B cell (primary cell): ENCODE data around the gene ITPKC. TPM values are rescaled to one million over a fixed set of nuclear protein-coding genes. Genes with fewer than 3 reads are reported as not detected.

Experiments
- ATAC-seq: fragments of 200-7000 bp; cut with Tn5 transposase; one replicate; pipeline ENCODE4 v1.10.0; 2021; ENCODE audit warnings: low read depth, mild to moderate bottlenecking, moderate number of reproducible peaks, moderate library complexity
- CTCF ChIA-PET: fragments of 350-600 bp; sonication (Branson Sonifier 250); formaldehyde crosslinking; loops from one replicate; lab custom pipeline; 2021; ENCODE audit warnings: antibody characterized with exemption, inconsistent platforms; lab: Charles Lee
- POLR2A ChIA-PET: fragments of 350-600 bp; sonication (Branson Sonifier 250); formaldehyde crosslinking; loops from one replicate; lab custom pipeline; 2021; ENCODE audit warnings: antibody characterized with exemption; lab: Charles Lee
- DNase-seq: peaks from one replicate; pipeline ENCODE4 v3.0.0; 2013
- H2AFZ ChIP-seq: 2 replicates; pipeline ENCODE4 v1.6.1; 2012; ENCODE audit warnings: mild to moderate bottlenecking, low read depth, low read length; ENCODE audit not compliant: insufficient read depth, poor library complexity, severe bottlenecking
- H3K27ac ChIP-seq, 2 donors: 1 replicate in 1 of 2; 2 replicates in 1 of 2; pipeline ENCODE4 v1.5.1; 2012 to 2013; ENCODE audit warnings: low read length in 2 of 2, mild to moderate bottlenecking in 2 of 2, moderate library complexity in 1 of 2
- H3K27me3 ChIP-seq, 4 experiments: fragments of 200-600 bp in 1 of 4; sonication (generic) in 1 of 4; replicated peaks in 1 of 4; 1 replicate in 2 of 4; 2 replicates in 2 of 4; pipeline versions ENCODE4 v1.6.1 to v1.7.0; 2013 to 2016; ENCODE audit warnings: low read length in 3 of 4, mild to moderate bottlenecking in 2 of 4, mixed read lengths in 1 of 4, moderate library complexity in 1 of 4; ENCODE audit not compliant: insufficient read depth in 4 of 4, control insufficient read depth in 3 of 4; ENCODE audit errors: control extremely low read depth in 1 of 4
- H3K36me3 ChIP-seq, 2 experiments: replicated peaks in 1 of 2; 1 replicate in 1 of 2; 2 replicates in 1 of 2; pipeline versions ENCODE4 v1.6.1 to v1.7.1; 2013; ENCODE audit warnings: low read length in 1 of 2; ENCODE audit not compliant: insufficient read depth in 2 of 2, control insufficient read depth in 1 of 2; ENCODE audit errors: control extremely low read depth in 1 of 2, extremely low read depth in 1 of 2
- H3K4me1 ChIP-seq, 2 donors: fragments of 200-600 bp in 1 of 2; sonication (generic) in 1 of 2; 1 replicate in 1 of 2; 2 replicates in 1 of 2; pipeline versions ENCODE4 v1.5.1 to v1.6.1; 2013 to 2017; ENCODE audit warnings: low read length in 2 of 2; ENCODE audit not compliant: control insufficient read depth in 2 of 2, insufficient read depth in 2 of 2
- H3K4me2 ChIP-seq: replicated peaks from 2 replicates; pipeline ENCODE3; 2012; ENCODE audit warnings: mild to moderate bottlenecking, low read depth, low read length; ENCODE audit not compliant: poor library complexity, severe bottlenecking
- H3K4me3 ChIP-seq, 5 experiments: fragments of 200-600 bp in 1 of 5; sonication (generic) in 1 of 5; 1 replicate in 3 of 5; 2 replicates in 2 of 5; pipeline versions ENCODE4 v1.5.1 to v1.7.0; 2011 to 2016; ENCODE audit warnings: low read length in 4 of 5, mild to moderate bottlenecking in 4 of 5, low read depth in 2 of 5, control low read depth in 1 of 5, moderate library complexity in 1 of 5; ENCODE audit not compliant: insufficient read depth in 1 of 5; ENCODE audit errors: control extremely low read depth in 1 of 5, extremely low read depth in 1 of 5
- H3K79me2 ChIP-seq: fragments of 200-600 bp; sonication (generic); one replicate; pipeline ENCODE4 v1.6.0; 2016; ENCODE audit warnings: low read length; ENCODE audit not compliant: control insufficient read depth, insufficient read depth
- H3K9ac ChIP-seq: fragments of 200-600 bp; sonication (generic); 2 replicates; pipeline ENCODE4 v1.6.1; 2017; ENCODE audit warnings: mild to moderate bottlenecking, low read length, moderate library complexity
- H3K9me3 ChIP-seq, 3 donors: one replicate each; pipeline versions ENCODE4 v1.6.1 to v1.7.1; 2013; ENCODE audit warnings: low read length in 2 of 3; ENCODE audit not compliant: control insufficient read depth in 2 of 3, insufficient read depth in 1 of 3; ENCODE audit errors: control extremely low read depth in 1 of 3
- H4K20me1 ChIP-seq: 2 replicates; pipeline ENCODE4 v1.6.0; 2012; ENCODE audit warnings: mild to moderate bottlenecking, low read length; ENCODE audit not compliant: insufficient read depth, control insufficient read depth, poor library complexity, severe bottlenecking
- H3K27ac Mint-ChIP-seq: one replicate; pipeline ENCODE4 v1.8.0; 2021; ENCODE audit warnings: mixed read lengths
- H3K27me3 Mint-ChIP-seq: one replicate; pipeline ENCODE4 v1.8.0; 2021; ENCODE audit warnings: mixed read lengths
- H3K4me1 Mint-ChIP-seq: one replicate; pipeline ENCODE4 v1.8.0; 2021; ENCODE audit warnings: mixed read lengths
- H3K4me3 Mint-ChIP-seq: one replicate; pipeline ENCODE4 v1.8.0; 2021; ENCODE audit warnings: mixed read lengths
- H3K9me3 Mint-ChIP-seq: one replicate; pipeline ENCODE4 v1.8.0; 2022; ENCODE audit warnings: mixed read lengths; ENCODE audit not compliant: insufficient read depth
- EZH2 ChIP-seq: IDR thresholded peaks from 2 replicates; pipeline ENCODE4 v1.6.1; 2012; ENCODE audit warnings: borderline replicate concordance, low read depth, mild to moderate bottlenecking, moderate library complexity, low read length; ENCODE audit not compliant: insufficient read depth, poor library complexity, severe bottlenecking
- WGBS: methylation state at CpG from one replicate; pipeline ENCODE4 v1.1.5; 2013; ENCODE audit warnings: missing lambda C conversion rate; ENCODE audit not compliant: insufficient coverage; 5-methylcytosine and 5-hydroxymethylcytosine counted together
- intact Hi-C: fragments of 100-400 bp; cut with micrococcal nuclease; formaldehyde crosslinking; loops from one replicate; pipeline ENCODE4 v1.10.0; 2022
- polyA plus RNA-seq: library from polyadenylated mRNA; depleted of rRNA; stranded (reverse); fragments of >200 nt; gene quantifications from 2 replicates; pipeline ENCODE4 v1.2.3, GENCODE V29; 2012
- total RNA-seq, 2 donors: library from RNA; stranded (reverse); fragments of 120-200 nt in 1 of 2; gene quantifications; 1 replicate in 1 of 2; 2 replicates in 1 of 2; pipeline versions ENCODE4 v1.2.3 to v1.2.4, GENCODE V29; 2013 to 2022
- TF ChIP-seq, protein P1 (sequence below): fragments of 200-600 bp; IDR thresholded peaks from one replicate; pipeline ENCODE4 v1.8.0; 2022; ENCODE audit warnings: antibody characterized with exemption, mild to moderate bottlenecking

The ITPKC gene
- total and polyA plus RNA-seq, 2 donors (not counting 1 experiment from before 2014, with no cell fraction given), result 8.7 to 16.0 TPM

DNA sequence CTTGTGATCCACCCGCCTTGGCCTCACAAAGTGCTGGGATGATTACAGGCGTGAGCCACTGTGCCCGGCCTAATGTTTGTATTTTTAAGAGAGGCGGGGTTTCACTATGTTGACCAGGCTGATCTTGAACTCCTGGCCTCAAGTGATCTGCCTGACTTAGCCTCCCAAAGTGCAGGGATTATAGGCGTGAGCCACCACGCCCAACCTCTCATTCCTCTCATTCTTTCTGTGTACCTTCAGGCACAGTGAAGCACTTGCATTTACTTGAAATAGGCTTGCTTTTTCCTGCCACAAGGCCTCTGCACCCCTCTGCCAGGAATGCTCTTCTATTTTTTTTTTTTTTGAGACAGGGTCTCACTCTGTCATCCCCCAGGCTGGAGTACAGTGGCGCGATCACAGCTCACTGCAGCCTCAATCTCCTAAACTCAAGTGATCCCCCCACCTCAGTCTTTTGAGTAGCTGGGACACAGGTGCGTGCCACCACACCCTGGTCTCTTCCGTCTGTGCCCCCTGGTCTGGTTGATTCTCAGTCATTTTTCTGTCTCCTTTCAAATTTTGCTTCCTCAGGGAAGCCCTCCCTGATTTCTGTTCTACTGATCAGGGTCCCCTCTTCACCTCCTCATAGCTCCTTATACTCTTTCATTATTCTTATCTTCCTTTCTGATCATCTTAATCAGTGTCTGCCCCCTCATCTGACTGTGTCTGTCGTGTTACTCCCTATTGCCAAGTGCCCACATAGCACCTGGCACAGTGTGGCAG lies 18.3 kb downstream of the ITPKC start:
- ATAC-seq (no peak), DNase-seq (no peak)
- Histone ChIP-seq H4K20me1 (no peaks in the 10 kb centered on the region), H3K27ac (no peak overlapping the region), H3K4me3 (no peak overlapping the region), H3K9me3 (no peaks in the 10 kb centered on the region), H3K4me1 (no peaks in the 10 kb centered on the region), H3K4me2 (no peak overlapping the region), H3K79me2 (no peaks in the 10 kb centered on the region), H3K27me3 (no peaks in the 10 kb centered on the region), H3K36me3 (peaks cover 0 to 69% of the 10 kb centered on the region in 2 experiments), H2AFZ (no peak overlapping the region), H3K9ac (no peak overlapping the region)
- Mint-ChIP-seq H3K27ac (no peak overlapping the region), H3K27me3 (no peaks in the 10 kb centered on the region), H3K4me1 (no peaks in the 10 kb centered on the region), H3K9me3 (no peaks in the 10 kb centered on the region), H3K4me3 (no peak overlapping the region)
- CTCF ChIA-PET, result no interaction called here
- WGBS, result 97% methylated on average over 11 of the region's 11 CpGs
- POLR2A ChIA-PET, result no interaction called here
- no peak for TF ChIP-seq EZH2
- TF ChIP-seq, protein P1, sequence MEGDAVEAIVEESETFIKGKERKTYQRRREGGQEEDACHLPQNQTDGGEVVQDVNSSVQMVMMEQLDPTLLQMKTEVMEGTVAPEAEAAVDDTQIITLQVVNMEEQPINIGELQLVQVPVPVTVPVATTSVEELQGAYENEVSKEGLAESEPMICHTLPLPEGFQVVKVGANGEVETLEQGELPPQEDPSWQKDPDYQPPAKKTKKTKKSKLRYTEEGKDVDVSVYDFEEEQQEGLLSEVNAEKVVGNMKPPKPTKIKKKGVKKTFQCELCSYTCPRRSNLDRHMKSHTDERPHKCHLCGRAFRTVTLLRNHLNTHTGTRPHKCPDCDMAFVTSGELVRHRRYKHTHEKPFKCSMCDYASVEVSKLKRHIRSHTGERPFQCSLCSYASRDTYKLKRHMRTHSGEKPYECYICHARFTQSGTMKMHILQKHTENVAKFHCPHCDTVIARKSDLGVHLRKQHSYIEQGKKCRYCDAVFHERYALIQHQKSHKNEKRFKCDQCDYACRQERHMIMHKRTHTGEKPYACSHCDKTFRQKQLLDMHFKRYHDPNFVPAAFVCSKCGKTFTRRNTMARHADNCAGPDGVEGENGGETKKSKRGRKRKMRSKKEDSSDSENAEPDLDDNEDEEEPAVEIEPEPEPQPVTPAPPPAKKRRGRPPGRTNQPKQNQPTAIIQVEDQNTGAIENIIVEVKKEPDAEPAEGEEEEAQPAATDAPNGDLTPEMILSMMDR, result no peak
- intact Hi-C loops, result no loop called here

GRCh38 chr19:40736661-40737060 lies 19.7 kb downstream of the ITPKC start:
- CTCF ChIA-PET, result no interaction called here
- no peak overlapping the region for H3K4me3 Mint-ChIP-seq
- no peak overlapping the region for H3K9ac ChIP-seq
- H3K9me3 ChIP-seq, result no peaks in the 10 kb centered on the region
- DNase-seq (no peak), ATAC-seq (no peak)
- intact Hi-C loops, result no loop called here
- POLR2A ChIA-PET, result no interaction called here
- H3K27me3 Mint-ChIP-seq, result no peaks in the 10 kb centered on the region
- H3K9me3 Mint-ChIP-seq, result no peaks in the 10 kb centered on the region
- H3K27me3 ChIP-seq, result no peaks in the 10 kb centered on the region
- H3K36me3 ChIP-seq, result peaks cover 0 to 55% of the 10 kb centered on the region in 2 experiments
- H3K4me1 Mint-ChIP-seq, result no peaks in the 10 kb centered on the region
- H3K27ac Mint-ChIP-seq, result no peak overlapping the region
- no peak overlapping the region for H3K4me3 ChIP-seq
- no peak for TF ChIP-seq EZH2
- TF ChIP-seq, protein P1, result no peak
- H4K20me1 ChIP-seq, result no peaks in the 10 kb centered on the region
- no peak overlapping the region for H3K4me2 ChIP-seq
- 100% methylated on average over 2 of the region's 9 CpGs for whole genome bisulfite sequencing
- H2AFZ ChIP-seq, result no peak overlapping the region
- H3K79me2 ChIP-seq, result no peaks in the 10 kb centered on the region
- no peak overlapping the region for H3K27ac ChIP-seq
- H3K4me1 ChIP-seq, result no peaks in the 10 kb centered on the region
